CD4-positive, alpha-beta T cell treated with Interleukin-21 for 1 hour (primary cell): ENCODE data around the gene NNAT.

Source experiments
- DNase-seq: peaks from one replicate; pipeline ENCODE4 v3.0.0-alpha.2; 2020

Gene NNAT

GRCh38 chr20:37503256-37503927, 17.7 kb upstream of the NNAT start:
- DNase-seq, result no peak

- no peak for DNase-seq
These were observed 16.5 kb upstream of the NNAT start for GRCh38 chr20:37504404-37505096.

GRCh38 chr20:37505263-37506151, 15.5 kb upstream of the NNAT start:
- DNase-seq, result no peak

- no peak for DNase-seq
These were observed 14.8 kb upstream of the NNAT start for GRCh38 chr20:37506152-37506725.

- DNase-seq, result no peak
These were observed 10.8 kb upstream of the NNAT start for GRCh38 chr20:37510226-37510625.

- no peak for DNase-seq
These were observed 9.3 kb upstream of the NNAT start for GRCh38 chr20:37511610-37512275.

GRCh38 chr20:37513779-37514359, 7.2 kb upstream of the NNAT start:
- no peak for DNase-seq

GRCh38 chr20:37515876-37516275, 5.2 kb upstream of the NNAT start:
- no peak for DNase-seq

GRCh38 chr20:37516811-37517750, 4.0 kb upstream of the NNAT start:
- no peak for DNase-seq

GRCh38 chr20:37518059-37518458, 3.0 kb upstream of the NNAT start:
- DNase-seq, result no peak

GRCh38 chr20:37518606-37519507, 2.2 kb upstream of the NNAT start:
- DNase-seq, result no peak

- DNase-seq, result no peak
These were observed 1.3 kb upstream of the NNAT start for GRCh38 chr20:37519508-37520418.

- no peak for DNase-seq
These were observed 563 bp upstream of the NNAT start for GRCh38 chr20:37520419-37520955.

GRCh38 chr20:37522260-37523011, 1.4 kb downstream of the NNAT start:
- no peak for DNase-seq

GRCh38 chr20:37523012-37523391, 2.0 kb downstream of the NNAT start:
- no peak for DNase-seq

GRCh38 chr20:37523911-37524700, 3.1 kb downstream of the NNAT start:
- DNase-seq, result no peak
